Measurements from ENCODE around the gene OTOL1.

DNA sequence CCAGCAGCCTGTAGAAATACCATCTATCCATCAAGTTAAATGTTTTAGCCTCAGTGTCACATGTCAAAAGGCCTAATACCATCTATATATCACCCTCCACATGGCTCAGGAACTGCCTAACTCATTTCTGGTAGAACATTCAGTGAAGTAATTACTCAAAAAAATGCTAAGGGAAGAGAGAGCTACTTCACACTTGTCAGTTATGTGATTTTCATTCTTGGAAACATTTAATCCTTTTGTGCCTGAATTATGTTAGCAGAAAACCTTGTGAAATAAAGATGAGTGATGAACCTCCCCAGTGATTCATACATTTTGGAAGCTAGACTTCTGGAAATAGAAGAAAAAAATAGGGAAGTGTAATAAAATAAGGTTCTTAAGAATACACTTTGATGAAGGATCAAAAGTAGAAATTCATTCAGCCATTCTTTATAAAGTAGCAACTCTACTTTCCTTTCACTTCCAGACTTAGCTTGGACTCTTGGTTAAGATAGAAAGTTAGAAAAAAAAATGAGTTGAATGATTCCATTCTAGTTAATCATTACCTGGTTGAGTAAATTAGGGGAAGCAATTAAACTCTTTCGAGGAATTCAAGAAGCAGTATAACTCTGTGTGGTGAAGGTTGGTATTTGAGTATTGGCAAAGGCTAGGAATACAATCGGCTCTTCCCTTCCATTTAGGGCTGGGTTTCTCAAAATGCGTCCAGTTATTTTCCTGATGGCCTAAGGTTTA, 3.6 kb downstream of the OTOL1 start:
- TF ChIP-seq POLR2A (IDR thresholded peaks at IDR 0.05; ENCODE audit: low read depth): no peak
- TF ChIP-seq, protein P1, sequence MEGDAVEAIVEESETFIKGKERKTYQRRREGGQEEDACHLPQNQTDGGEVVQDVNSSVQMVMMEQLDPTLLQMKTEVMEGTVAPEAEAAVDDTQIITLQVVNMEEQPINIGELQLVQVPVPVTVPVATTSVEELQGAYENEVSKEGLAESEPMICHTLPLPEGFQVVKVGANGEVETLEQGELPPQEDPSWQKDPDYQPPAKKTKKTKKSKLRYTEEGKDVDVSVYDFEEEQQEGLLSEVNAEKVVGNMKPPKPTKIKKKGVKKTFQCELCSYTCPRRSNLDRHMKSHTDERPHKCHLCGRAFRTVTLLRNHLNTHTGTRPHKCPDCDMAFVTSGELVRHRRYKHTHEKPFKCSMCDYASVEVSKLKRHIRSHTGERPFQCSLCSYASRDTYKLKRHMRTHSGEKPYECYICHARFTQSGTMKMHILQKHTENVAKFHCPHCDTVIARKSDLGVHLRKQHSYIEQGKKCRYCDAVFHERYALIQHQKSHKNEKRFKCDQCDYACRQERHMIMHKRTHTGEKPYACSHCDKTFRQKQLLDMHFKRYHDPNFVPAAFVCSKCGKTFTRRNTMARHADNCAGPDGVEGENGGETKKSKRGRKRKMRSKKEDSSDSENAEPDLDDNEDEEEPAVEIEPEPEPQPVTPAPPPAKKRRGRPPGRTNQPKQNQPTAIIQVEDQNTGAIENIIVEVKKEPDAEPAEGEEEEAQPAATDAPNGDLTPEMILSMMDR (IDR thresholded peaks at IDR 0.05): no peak
- TF ChIP-seq EP300 (IDR thresholded peaks at IDR 0.05): no peak

Measured in esophagus muscularis mucosa (tissue), 4 donors.